Fibroblast of the aortic adventitia (primary cell): ENCODE data around the gene DHX58. TPM values are rescaled to one million over a fixed set of nuclear protein-coding genes. Genes with fewer than 3 reads are reported as not detected.

Experiments
- DNase-seq: peaks from one replicate; pipeline ENCODE4 v3.0.0-alpha.2; 2010; ENCODE audit warnings: low read depth
- H3K4me3 ChIP-seq: 2 replicates; pipeline ENCODE4 v1.5.1; 2011; ENCODE audit warnings: low read depth, mild to moderate bottlenecking, control low read depth, low read length, moderate library complexity
- total RNA-seq: library from RNA; depleted of rRNA; stranded (reverse); fragments of >200 nt; gene quantifications from 2 replicates; pipeline ENCODE4 v1.2.3, GENCODE V29; 2012; ENCODE audit warnings: low replicate concordance
- TF ChIP-seq, protein P1 (sequence below): IDR thresholded peaks from 2 replicates; pipeline ENCODE4 v1.5.1; 2011; ENCODE audit warnings: mild to moderate bottlenecking, low read length, control low read depth, inconsistent platforms; ENCODE audit not compliant: insufficient read depth

The DHX58 gene
- total RNA-seq, 1 donor: 11.3 TPM

DNA sequence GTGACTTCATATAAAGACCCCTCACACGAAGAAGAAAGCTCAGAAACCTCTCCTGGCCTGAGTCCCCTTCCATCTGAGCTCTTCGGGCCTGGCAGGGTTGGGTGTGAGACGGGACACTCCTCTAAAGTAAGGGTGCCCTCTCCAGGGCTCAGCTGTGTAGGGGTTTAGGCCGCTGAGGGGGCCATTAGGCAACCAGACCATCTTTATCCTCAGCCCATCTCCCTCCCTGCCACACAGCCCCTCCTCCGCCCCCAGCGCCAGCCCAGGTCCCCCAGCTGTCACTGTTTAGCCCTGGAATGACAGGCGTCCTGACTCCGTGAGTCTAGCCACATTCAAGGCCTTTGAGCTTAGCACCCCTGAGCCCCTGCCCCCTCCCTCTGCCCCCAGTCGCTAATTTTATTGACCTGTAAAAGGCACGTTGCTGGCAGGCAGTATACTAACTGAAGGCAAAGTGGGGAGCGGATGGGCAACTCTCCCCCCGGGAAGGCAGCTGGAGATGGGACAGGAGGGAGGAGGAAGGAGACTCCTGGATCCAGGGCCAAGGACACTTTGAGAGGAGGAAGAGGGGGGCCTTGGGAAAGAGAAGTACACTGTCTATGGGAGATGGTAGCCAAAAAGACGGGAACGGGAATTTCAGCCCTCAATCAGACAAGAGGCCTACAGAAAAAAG, 13.6 kb downstream of the DHX58 start:
- DNase-seq: no peak
- TF ChIP-seq, protein P1, sequence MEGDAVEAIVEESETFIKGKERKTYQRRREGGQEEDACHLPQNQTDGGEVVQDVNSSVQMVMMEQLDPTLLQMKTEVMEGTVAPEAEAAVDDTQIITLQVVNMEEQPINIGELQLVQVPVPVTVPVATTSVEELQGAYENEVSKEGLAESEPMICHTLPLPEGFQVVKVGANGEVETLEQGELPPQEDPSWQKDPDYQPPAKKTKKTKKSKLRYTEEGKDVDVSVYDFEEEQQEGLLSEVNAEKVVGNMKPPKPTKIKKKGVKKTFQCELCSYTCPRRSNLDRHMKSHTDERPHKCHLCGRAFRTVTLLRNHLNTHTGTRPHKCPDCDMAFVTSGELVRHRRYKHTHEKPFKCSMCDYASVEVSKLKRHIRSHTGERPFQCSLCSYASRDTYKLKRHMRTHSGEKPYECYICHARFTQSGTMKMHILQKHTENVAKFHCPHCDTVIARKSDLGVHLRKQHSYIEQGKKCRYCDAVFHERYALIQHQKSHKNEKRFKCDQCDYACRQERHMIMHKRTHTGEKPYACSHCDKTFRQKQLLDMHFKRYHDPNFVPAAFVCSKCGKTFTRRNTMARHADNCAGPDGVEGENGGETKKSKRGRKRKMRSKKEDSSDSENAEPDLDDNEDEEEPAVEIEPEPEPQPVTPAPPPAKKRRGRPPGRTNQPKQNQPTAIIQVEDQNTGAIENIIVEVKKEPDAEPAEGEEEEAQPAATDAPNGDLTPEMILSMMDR: no peak
- no peak overlapping the region for H3K4me3 ChIP-seq

DNA sequence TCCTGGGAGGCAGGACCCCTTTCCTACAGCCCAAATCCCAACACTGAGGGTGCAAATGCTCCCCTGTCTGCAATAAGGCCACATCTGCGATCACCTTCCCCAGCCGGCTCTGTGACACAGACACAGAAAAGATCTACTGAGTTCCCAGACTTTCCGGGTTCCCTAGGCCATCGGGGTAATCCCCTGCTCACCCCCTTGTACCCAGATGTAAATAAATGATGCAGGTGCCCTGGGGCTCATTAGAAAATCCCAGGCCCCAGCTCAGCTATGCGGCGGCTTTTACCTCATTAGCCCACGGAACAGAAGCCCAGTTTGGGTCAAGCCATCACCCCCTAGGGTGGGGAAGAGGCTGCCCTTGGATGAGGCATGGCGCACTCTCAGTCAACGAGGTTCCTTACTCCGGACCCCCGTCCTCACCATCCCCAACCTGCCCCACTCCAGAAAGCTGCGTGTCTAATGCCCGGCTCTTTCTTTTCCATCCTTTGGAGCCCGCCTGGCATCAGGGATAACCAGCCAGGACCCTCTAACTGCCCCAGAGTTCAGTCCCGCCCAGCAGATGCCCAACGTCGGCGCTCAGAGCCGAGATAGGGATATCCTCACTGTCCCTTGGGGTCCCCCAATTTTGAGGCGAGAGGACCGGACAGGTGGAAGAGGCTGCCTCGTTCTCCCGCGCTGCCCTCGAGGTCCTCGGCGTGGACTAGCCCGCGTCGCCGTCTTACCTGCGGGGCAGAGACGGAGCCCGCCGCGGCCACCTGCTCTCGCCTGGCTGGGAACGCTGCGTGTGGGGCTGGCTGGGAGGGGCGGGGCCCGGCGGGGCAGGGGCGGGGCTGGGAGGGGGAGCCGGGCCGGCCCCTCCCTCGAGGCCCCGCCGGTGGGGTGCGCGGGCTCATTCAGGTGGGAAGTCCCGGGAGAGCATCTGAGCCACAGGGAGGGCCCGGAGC, 14.6 kb downstream of the DHX58 start, which contains the start of gene ZNF385C:
Gene ZNF385C (minus strand): TSS at position 783 of the 941 bp plus-strand sequence. CDS start 35,417 bp downstream, outside the sequence.
- TF ChIP-seq, protein P1: no peak
- H3K4me3 ChIP-seq: no peak within 1 kb of the TSS
- DNase-seq: no peak

DNA sequence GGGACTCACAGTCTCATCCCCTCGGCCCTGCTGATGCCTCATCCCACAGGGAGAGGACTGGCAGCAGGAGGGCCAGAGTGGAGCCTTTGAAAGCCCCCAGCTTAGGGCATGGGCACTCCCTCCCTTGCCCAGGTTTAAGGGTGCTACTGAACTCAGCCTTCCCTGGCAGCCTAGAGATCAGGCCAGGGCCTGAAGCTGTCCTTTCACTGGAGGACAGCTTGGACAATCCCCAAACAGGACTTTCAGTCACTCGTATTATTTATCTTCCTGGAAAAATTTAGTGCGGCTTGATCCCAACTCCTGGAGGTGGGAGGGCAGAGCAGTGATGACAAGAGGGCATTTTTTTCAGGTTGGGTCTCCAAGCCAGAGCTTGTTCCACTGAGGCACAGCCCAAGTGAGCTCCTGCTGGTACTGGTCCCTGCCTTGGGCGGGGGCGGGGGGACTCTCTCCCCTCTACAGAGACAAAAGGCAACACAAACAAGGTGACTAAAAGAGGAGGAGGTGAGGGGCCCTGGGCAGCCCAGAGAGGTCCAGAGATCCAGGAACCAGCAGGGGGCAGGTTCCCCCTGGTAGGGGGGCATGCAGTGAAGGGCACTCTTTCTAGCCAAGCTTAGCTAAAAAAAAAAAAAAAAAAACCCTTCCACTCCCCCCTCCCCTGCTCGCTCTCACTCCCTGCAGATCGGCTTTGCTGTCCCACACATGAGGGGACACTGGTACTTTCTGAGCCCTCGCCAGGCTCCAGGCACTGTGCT, 16.0 kb downstream of the DHX58 start:
- no peak overlapping the region for H3K4me3 ChIP-seq
- no peak for DNase-seq
- TF ChIP-seq, protein P1: no peak

DNA sequence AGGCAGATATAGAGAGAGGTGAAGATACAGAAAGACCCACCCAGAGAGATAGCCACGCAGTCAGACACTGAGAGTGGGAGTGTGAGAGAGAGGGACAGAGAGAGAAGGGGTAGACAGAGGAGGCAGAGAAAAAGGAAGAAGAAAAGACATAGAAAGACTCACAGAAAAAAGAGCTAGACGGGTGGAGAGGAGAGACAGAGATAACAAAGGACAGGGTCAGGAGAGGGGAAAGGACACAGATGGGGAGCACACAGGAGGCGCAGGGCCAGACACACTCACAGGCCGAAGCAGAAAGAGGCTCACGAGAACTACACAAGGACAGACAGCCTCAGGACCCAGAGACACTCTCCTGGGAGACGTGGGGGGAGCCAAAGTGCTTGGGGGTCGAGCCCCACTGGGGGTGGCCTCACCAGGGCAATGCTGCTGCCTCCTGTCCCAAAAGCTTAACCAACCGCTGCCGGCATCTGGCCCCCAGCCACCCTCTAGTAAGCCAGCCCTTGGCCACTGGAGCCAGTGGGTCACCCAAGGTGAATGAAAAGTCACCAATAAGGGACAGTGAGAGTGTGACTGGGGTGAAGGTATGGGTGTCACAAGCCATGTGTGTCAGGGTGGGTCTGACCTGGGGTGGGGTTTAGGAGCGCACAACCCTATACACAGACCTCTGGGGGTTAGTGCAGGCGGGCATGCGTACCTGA, 18.0 kb downstream of the DHX58 start:
- DNase-seq: no peak
- TF ChIP-seq, protein P1: no peak

DNA sequence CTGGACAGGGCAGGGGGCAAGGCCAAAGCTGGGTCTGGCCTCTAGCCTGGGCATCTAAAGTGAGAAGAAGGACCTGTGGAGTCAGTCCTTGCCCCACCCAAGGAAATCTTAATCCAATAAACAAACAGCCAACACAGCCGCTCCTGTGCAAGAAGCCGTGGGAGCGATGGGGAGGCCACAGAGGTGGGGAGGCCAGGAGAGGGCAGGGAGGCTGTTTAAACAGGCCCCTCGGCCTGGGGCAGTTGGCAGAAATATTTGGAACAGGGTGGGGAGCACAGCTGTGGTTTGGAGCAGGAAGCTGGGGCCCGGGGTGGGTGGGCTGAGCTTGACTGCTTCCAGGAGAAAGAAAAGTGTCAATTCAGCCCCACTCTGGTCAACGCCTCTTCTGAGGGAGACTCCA, 19.6 kb downstream of the DHX58 start:
- TF ChIP-seq, protein P1: no peak
- no peak for DNase-seq
- no peak overlapping the region for H3K4me3 ChIP-seq

More for the DNA sequence above, 18.0 kb downstream of the DHX58 start:
- H3K4me3 ChIP-seq: no peak overlapping the region
